ENCODE results near the gene GNAO1. TPM values are rescaled to one million over a fixed set of nuclear protein-coding genes. Genes with fewer than 3 reads are reported as not detected.

Gene GNAO1
- polyA plus RNA-seq, 4 donors = 0.81 to 8.2 (median 3.2) TPM

GRCh38 chr16:56202036-56202435 is 10.7 kb downstream of the GNAO1 start:
- no peak for FAIRE-seq
- H3K4me1 ChIP-seq (ENCODE audit: control insufficient read depth in 3 of 3, insufficient read depth in 2 of 3, low read depth in 1 of 3, low read length in 2 of 3) = peaks cover 0 to 8% (median 0%) of the 10 kb centered on the region in 3 donors
- peaks cover 0 to 2% of the 10 kb centered on the region in 2 donors for H3K9me3 ChIP-seq (ENCODE audit: control insufficient read depth in 2 of 2, insufficient read depth in 1 of 2, low read depth in 1 of 2, low read length in 1 of 2)
- H3K27ac ChIP-seq (ENCODE audit: low read depth in 1 of 3, low read length in 2 of 3) = peak overlapping the region in 1 of 3 donors; percentile 10
- no peak overlapping the region for H3K4me3 ChIP-seq (ENCODE audit: low read depth in 1 of 3, low read length in 3 of 3)
- peaks cover 0 to 3% (median 0%) of the 10 kb centered on the region in 3 donors for H3K27me3 ChIP-seq (ENCODE audit: control insufficient read depth in 3 of 3, insufficient read depth in 3 of 3, low read length in 3 of 3)
- no peaks in the 10 kb centered on the region for H3K36me3 ChIP-seq (ENCODE audit: control insufficient read depth in 3 of 3, insufficient read depth in 2 of 3, low read depth in 1 of 3, low read length in 3 of 3)
- peak in 1 of 2 donors; percentile 53 for DNase-seq

- H3K36me3 ChIP-seq (ENCODE audit: control insufficient read depth in 3 of 3, insufficient read depth in 2 of 3, low read depth in 1 of 3, low read length in 3 of 3) = no peaks in the 10 kb centered on the region
- H3K9me3 ChIP-seq (ENCODE audit: control insufficient read depth in 2 of 2, insufficient read depth in 1 of 2, low read depth in 1 of 2, low read length in 1 of 2) = peaks cover 0 to 2% of the 10 kb centered on the region in 2 donors
- WGBS, 3 donors = 7 to 25% (median 14%) methylated on average over 1 of the region's 1 CpG
- H3K4me3 ChIP-seq (ENCODE audit: low read depth in 1 of 3, low read length in 3 of 3) = no peak overlapping the region
- FAIRE-seq = no peak
- H3K27me3 ChIP-seq (ENCODE audit: control insufficient read depth in 3 of 3, insufficient read depth in 3 of 3, low read length in 3 of 3) = no peaks in the 10 kb centered on the region
- DNase-seq = peak in 1 of 2 donors; percentile 45
- H3K4me1 ChIP-seq (ENCODE audit: control insufficient read depth in 3 of 3, insufficient read depth in 2 of 3, low read depth in 1 of 3, low read length in 2 of 3) = peaks cover 0 to 8% (median 0%) of the 10 kb centered on the region in 3 donors
- no peak overlapping the region for H3K27ac ChIP-seq (ENCODE audit: low read depth in 1 of 3, low read length in 2 of 3)
Measured at GRCh38 chr16:56203052-56203451, 11.8 kb downstream of the GNAO1 start.

GRCh38 chr16:56204816-56205215 is 13.5 kb downstream of the GNAO1 start:
- H3K9me3 ChIP-seq (ENCODE audit: control insufficient read depth in 2 of 2, insufficient read depth in 1 of 2, low read depth in 1 of 2, low read length in 1 of 2) = peaks cover 0 to 2% of the 10 kb centered on the region in 2 donors
- H3K36me3 ChIP-seq (ENCODE audit: control insufficient read depth in 3 of 3, insufficient read depth in 2 of 3, low read depth in 1 of 3, low read length in 3 of 3) = no peaks in the 10 kb centered on the region
- DNase-seq = no peak
- peaks cover 0 to 8% (median 0%) of the 10 kb centered on the region in 3 donors for H3K4me1 ChIP-seq (ENCODE audit: control insufficient read depth in 3 of 3, insufficient read depth in 2 of 3, low read depth in 1 of 3, low read length in 2 of 3)
- H3K27me3 ChIP-seq (ENCODE audit: control insufficient read depth in 3 of 3, insufficient read depth in 3 of 3, low read length in 3 of 3) = no peaks in the 10 kb centered on the region
- H3K4me3 ChIP-seq (ENCODE audit: low read depth in 1 of 3, low read length in 3 of 3) = no peak overlapping the region
- no peak overlapping the region for H3K27ac ChIP-seq (ENCODE audit: low read depth in 1 of 3, low read length in 2 of 3)
- 67 to 84% (median 80%) methylated on average over 4 of the region's 4 CpGs for WGBS, 3 donors
- no peak for FAIRE-seq

DNA sequence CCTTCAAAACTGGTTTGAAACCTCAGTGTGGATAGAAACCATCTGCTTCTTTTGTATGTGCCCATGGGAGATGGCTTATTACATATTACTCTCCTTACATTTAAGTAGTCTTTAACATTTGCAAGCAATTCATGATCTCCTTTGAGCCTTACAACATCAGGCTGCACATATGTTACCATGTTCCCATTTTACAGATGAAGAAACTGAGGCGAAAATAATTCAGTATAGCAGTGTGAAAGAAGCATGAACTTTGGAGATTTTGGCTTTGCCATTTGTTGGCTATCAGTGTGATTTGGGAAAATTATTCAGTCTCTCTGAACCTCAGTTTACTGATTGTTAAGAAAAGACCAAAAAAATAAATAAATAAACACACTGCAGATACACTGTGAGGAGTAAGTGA is 15.7 kb downstream of the GNAO1 start:
- no peak overlapping the region for H3K4me3 ChIP-seq (ENCODE audit: low read depth in 1 of 3, low read length in 3 of 3)
- no peak overlapping the region for H3K27ac ChIP-seq (ENCODE audit: low read depth in 1 of 3, low read length in 2 of 3)
- no peaks in the 10 kb centered on the region for H3K36me3 ChIP-seq (ENCODE audit: control insufficient read depth in 3 of 3, insufficient read depth in 2 of 3, low read depth in 1 of 3, low read length in 3 of 3)
- DNase-seq (no peak), FAIRE-seq (no peak)
- H3K27me3 ChIP-seq (ENCODE audit: control insufficient read depth in 3 of 3, insufficient read depth in 3 of 3, low read length in 3 of 3) = peaks cover 0 to 2% (median 0%) of the 10 kb centered on the region in 3 donors
- H3K4me1 ChIP-seq (ENCODE audit: control insufficient read depth in 3 of 3, insufficient read depth in 2 of 3, low read depth in 1 of 3, low read length in 2 of 3) = peaks cover 0 to 5% (median 0%) of the 10 kb centered on the region in 3 donors
- peaks cover 0 to 2% of the 10 kb centered on the region in 2 donors for H3K9me3 ChIP-seq (ENCODE audit: control insufficient read depth in 2 of 2, insufficient read depth in 1 of 2, low read depth in 1 of 2, low read length in 1 of 2)
- 83 to 94% (median 89%) methylated on average over 1 of the region's 1 CpG for WGBS, 3 donors

GRCh38 chr16:56207421-56207820 is 16.1 kb downstream of the GNAO1 start:
- no peak for FAIRE-seq
- WGBS, 3 donors = 47 to 63% (median 58%) methylated on average over 2 of the region's 2 CpGs
- H3K36me3 ChIP-seq (ENCODE audit: control insufficient read depth in 3 of 3, insufficient read depth in 2 of 3, low read depth in 1 of 3, low read length in 3 of 3) = no peaks in the 10 kb centered on the region
- no peak overlapping the region for H3K4me3 ChIP-seq (ENCODE audit: low read depth in 1 of 3, low read length in 3 of 3)
- peaks cover 0 to 5% (median 0%) of the 10 kb centered on the region in 3 donors for H3K27me3 ChIP-seq (ENCODE audit: control insufficient read depth in 3 of 3, insufficient read depth in 3 of 3, low read length in 3 of 3)
- no peak for DNase-seq
- H3K9me3 ChIP-seq (ENCODE audit: control insufficient read depth in 2 of 2, insufficient read depth in 1 of 2, low read depth in 1 of 2, low read length in 1 of 2) = peaks cover 0 to 2% of the 10 kb centered on the region in 2 donors
- no peak overlapping the region for H3K27ac ChIP-seq (ENCODE audit: low read depth in 1 of 3, low read length in 2 of 3)
- H3K4me1 ChIP-seq (ENCODE audit: control insufficient read depth in 3 of 3, insufficient read depth in 2 of 3, low read depth in 1 of 3, low read length in 2 of 3) = peaks cover 0 to 1% (median 0%) of the 10 kb centered on the region in 3 donors

DNA sequence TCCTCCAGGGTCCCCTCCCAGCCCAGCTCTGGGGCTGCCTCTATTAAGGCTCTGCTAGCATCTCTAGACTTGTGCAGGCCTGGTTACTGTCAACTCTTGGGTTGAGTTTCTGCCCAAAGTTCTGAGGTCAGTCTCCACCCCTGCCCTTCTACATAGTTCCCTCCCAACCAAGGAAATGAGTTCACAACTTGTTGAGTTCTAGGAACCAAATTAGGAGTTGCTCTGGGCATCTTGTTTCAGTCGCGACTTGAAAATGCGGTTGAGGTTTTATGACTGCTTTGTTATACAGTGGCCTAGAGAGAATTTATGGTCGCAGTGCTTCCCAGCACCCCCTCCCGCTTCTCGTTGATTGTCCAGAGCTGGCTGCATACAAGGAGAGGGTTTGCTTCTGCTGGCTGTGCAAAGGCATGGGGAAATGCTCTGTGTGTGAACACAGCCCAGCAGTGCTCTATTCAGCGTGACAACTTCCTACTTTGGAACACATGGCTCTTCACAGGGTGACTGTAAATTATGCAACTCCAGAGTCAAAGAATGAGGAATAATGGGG is 20.2 kb downstream of the GNAO1 start:
- peak overlapping the region in 2 of 3 donors; percentile 45 to 47 for H3K27ac ChIP-seq (ENCODE audit: low read depth in 1 of 3, low read length in 2 of 3)
- H3K9me3 ChIP-seq (ENCODE audit: control insufficient read depth in 2 of 2, insufficient read depth in 1 of 2, low read depth in 1 of 2, low read length in 1 of 2) = no peaks in the 10 kb centered on the region
- DNase-seq (no peak), FAIRE-seq (no peak)
- 42 to 65% (median 60%) methylated on average over 7 of the region's 7 CpGs for WGBS, 3 donors
- H3K4me1 ChIP-seq (ENCODE audit: control insufficient read depth in 3 of 3, insufficient read depth in 2 of 3, low read depth in 1 of 3, low read length in 2 of 3) = no peaks in the 10 kb centered on the region
- H3K4me3 ChIP-seq (ENCODE audit: low read depth in 1 of 3, low read length in 3 of 3) = no peak overlapping the region
- peaks cover 0 to 2% (median 0%) of the 10 kb centered on the region in 3 donors for H3K36me3 ChIP-seq (ENCODE audit: control insufficient read depth in 3 of 3, insufficient read depth in 2 of 3, low read depth in 1 of 3, low read length in 3 of 3)
- H3K27me3 ChIP-seq (ENCODE audit: control insufficient read depth in 3 of 3, insufficient read depth in 3 of 3, low read length in 3 of 3) = peaks cover 0 to 5% (median 0%) of the 10 kb centered on the region in 3 donors

DNA sequence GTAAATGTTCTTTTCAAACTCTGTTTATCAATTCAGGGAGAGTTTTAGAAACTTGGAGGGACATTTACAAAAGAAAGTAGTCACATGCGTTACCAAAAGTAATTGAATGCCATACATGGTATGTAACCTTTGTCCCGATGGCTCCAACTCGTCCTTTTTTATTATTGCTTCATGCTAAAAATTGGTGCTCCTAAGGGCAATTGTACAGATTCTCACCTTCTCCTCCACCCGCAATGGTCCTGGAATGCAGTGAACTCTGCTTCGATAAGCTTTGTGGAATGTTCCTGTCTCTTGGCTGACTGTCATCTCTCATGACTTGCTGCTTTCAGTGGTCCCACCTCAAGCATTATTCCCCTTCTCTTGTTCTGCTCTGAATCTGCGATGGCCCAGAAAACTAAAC is 20.9 kb downstream of the GNAO1 start:
- no peak for DNase-seq
- peak overlapping the region in 2 of 3 donors; percentile 47 to 56 for H3K27ac ChIP-seq (ENCODE audit: low read depth in 1 of 3, low read length in 2 of 3)

GRCh38 chr16:56221995-56222394 is 30.7 kb downstream of the GNAO1 start:
- H3K4me3 ChIP-seq (ENCODE audit: low read depth in 1 of 3, low read length in 3 of 3) = no peak overlapping the region
- DNase-seq (no peak), FAIRE-seq (no peak)
- H3K4me1 ChIP-seq (ENCODE audit: control insufficient read depth in 3 of 3, insufficient read depth in 2 of 3, low read depth in 1 of 3, low read length in 2 of 3) = no peaks in the 10 kb centered on the region
- WGBS, 3 donors = 55 to 64% (median 60%) methylated on average over 2 of the region's 2 CpGs
- no peaks in the 10 kb centered on the region for H3K27me3 ChIP-seq (ENCODE audit: control insufficient read depth in 3 of 3, insufficient read depth in 3 of 3, low read length in 3 of 3)
- H3K36me3 ChIP-seq (ENCODE audit: control insufficient read depth in 3 of 3, insufficient read depth in 2 of 3, low read depth in 1 of 3, low read length in 3 of 3) = no peaks in the 10 kb centered on the region
- no peak overlapping the region for H3K27ac ChIP-seq (ENCODE audit: low read depth in 1 of 3, low read length in 2 of 3)
- H3K9me3 ChIP-seq (ENCODE audit: control insufficient read depth in 2 of 2, insufficient read depth in 1 of 2, low read depth in 1 of 2, low read length in 1 of 2) = no peaks in the 10 kb centered on the region

More for the DNA sequence above, 20.9 kb downstream of the GNAO1 start:
- Histone ChIP-seq H3K4me3 (ENCODE audit: low read depth in 1 of 3, low read length in 3 of 3) (no peak overlapping the region), H3K9me3 (ENCODE audit: control insufficient read depth in 2 of 2, insufficient read depth in 1 of 2, low read depth in 1 of 2, low read length in 1 of 2) (no peaks in the 10 kb centered on the region), H3K27me3 (ENCODE audit: control insufficient read depth in 3 of 3, insufficient read depth in 3 of 3, low read length in 3 of 3) (peaks cover 0 to 5% (median 0%) of the 10 kb centered on the region in 3 donors), H3K4me1 (ENCODE audit: control insufficient read depth in 3 of 3, insufficient read depth in 2 of 3, low read depth in 1 of 3, low read length in 2 of 3) (no peaks in the 10 kb centered on the region), H3K36me3 (ENCODE audit: control insufficient read depth in 3 of 3, insufficient read depth in 2 of 3, low read depth in 1 of 3, low read length in 3 of 3) (peaks cover 0 to 2% (median 0%) of the 10 kb centered on the region in 3 donors)
- 63 to 67% (median 63%) methylated on average over 6 of the region's 6 CpGs for WGBS, 3 donors
- FAIRE-seq = no peak
